HG03280 (cell line): Measurements from ENCODE around the gene SIGLEC12.
"Not testable (repeated sequence)": the region's sequence is repeated elsewhere in the genome, so short reads cannot be mapped to it uniquely, and the experiment has no call there.

Experiments used
- ATAC-seq: cut with Tn5 transposase; IDR thresholded peaks from one replicate; pipeline ENCODE4 v1.9.1; 2021; ENCODE audit warnings: mild to moderate bottlenecking, moderate library complexity; ENCODE audit not compliant: unreplicated experiment

SIGLEC12 gene

GRCh38 chr19:51485960-51486660 lies 15.5 kb downstream of the SIGLEC12 start:
- no peak for ATAC-seq

- ATAC-seq, result no peak
Observed at GRCh38 chr19:51480590-51480989, 21.0 kb downstream of the SIGLEC12 start.

GRCh38 chr19:51479531-51480331 lies 21.9 kb downstream of the SIGLEC12 start:
- ATAC-seq, result no peak

- ATAC-seq, result no peak
Observed at GRCh38 chr19:51478381-51479234, 23.0 kb downstream of the SIGLEC12 start, which contains the start of gene CEACAM18. Gene CEACAM18, plus strand, starts transcription at chr19:51478539.

GRCh38 chr19:51477344-51477743 lies 24.3 kb downstream of the SIGLEC12 start:
- no peak for ATAC-seq

GRCh38 chr19:51476164-51476563 lies 25.4 kb downstream of the SIGLEC12 start:
- no peak for ATAC-seq

GRCh38 chr19:51473009-51473707 lies 28.4 kb downstream of the SIGLEC12 start:
- no peak for ATAC-seq

GRCh38 chr19:51472607-51473006 lies 29.0 kb downstream of the SIGLEC12 start:
- no peak for ATAC-seq

GRCh38 chr19:51471527-51471926 lies 30.1 kb downstream of the SIGLEC12 start:
- ATAC-seq, result no peak

GRCh38 chr19:51470966-51471365 lies 30.6 kb downstream of the SIGLEC12 start:
- no peak for ATAC-seq

- no peak for ATAC-seq
Observed at GRCh38 chr19:51469629-51470028, 32.0 kb downstream of the SIGLEC12 start.

GRCh38 chr19:51469162-51469561 lies 32.4 kb downstream of the SIGLEC12 start:
- no peak for ATAC-seq

- ATAC-seq, result no peak
Observed at GRCh38 chr19:51468545-51468920, 33.1 kb downstream of the SIGLEC12 start.

- no peak for ATAC-seq
Observed at GRCh38 chr19:51467864-51468544, 33.6 kb downstream of the SIGLEC12 start.

- no peak for ATAC-seq
Observed at GRCh38 chr19:51466723-51467122, 34.9 kb downstream of the SIGLEC12 start.

- not testable (repeated sequence) for ATAC-seq
Observed at GRCh38 chr19:51463976-51464581, 37.5 kb downstream of the SIGLEC12 start.

GRCh38 chr19:51462681-51463080 lies 38.9 kb downstream of the SIGLEC12 start:
- ATAC-seq, result no peak

GRCh38 chr19:51462276-51462675 lies 39.3 kb downstream of the SIGLEC12 start:
- ATAC-seq, result no peak

- no peak for ATAC-seq
Observed at GRCh38 chr19:51461723-51462161, 39.9 kb downstream of the SIGLEC12 start.
